ENCODE results near the gene GBP7.

The GBP7 gene

DNA sequence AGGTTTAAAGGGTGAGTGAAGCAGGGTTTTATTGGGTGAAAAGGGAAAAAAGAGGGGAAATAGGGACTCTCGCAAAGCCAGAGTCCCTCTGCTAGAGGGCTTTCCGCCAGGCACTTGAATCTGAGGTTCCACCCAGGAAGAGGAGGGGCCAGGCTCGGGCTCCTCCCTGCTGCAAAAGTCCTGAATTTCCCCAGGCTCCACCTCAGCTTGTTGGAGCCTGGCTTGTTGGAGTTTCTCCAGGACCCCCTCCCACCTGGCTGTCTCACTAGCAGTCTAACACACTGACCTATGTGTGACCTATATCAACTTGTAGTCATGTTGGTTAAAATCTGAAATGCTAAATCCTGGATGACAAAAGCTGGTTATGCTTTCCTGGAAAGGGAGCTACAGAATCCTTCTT, 75.4 kb downstream of the GBP7 start:
- no peaks in the 10 kb centered on the region for H3K27me3 ChIP-seq (ENCODE audit: control insufficient read depth, insufficient read depth, low read length)

DNA sequence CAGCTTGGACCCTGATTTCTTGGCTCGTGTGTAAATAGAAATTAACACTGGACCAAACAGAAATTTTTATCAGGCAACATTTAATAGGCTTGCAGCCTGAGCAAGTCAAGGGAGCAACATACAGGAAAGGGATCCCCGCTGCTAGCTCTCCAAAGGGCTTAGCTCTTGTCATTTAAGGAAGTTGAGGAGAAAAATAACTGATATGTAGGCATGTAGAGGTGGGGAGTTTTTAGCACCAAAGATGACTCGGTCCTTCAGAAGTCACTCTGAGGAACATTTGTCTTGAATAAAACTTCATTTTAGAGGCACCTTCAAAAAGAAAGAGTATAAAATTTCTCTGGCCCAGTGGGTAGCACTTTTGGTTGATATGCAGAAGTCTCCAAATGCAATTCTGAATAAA, 76.9 kb downstream of the GBP7 start:
- Histone ChIP-seq H3K36me3 (ENCODE audit: control insufficient read depth, insufficient read depth, low read length) (no peaks in the 10 kb centered on the region), H3K9ac (ENCODE audit: low read depth, low read length) (no peak overlapping the region), H3K27me3 (ENCODE audit: control insufficient read depth, insufficient read depth, low read length) (no peaks in the 10 kb centered on the region), H3K4me3 (ENCODE audit: low read depth, low read length) (no peak overlapping the region), H3K9me3 (ENCODE audit: control insufficient read depth, insufficient read depth, low read length) (no peaks in the 10 kb centered on the region), H3K4me1 (ENCODE audit: control insufficient read depth, insufficient read depth, low read length) (no peaks in the 10 kb centered on the region)

More for the DNA sequence above, 75.4 kb downstream of the GBP7 start:
- Histone ChIP-seq H3K9ac (ENCODE audit: low read depth, low read length) (no peak overlapping the region), H3K4me1 (ENCODE audit: control insufficient read depth, insufficient read depth, low read length) (peaks cover 3% of the 10 kb centered on the region), H3K4me3 (ENCODE audit: low read depth, low read length) (no peak overlapping the region), H3K36me3 (ENCODE audit: control insufficient read depth, insufficient read depth, low read length) (no peaks in the 10 kb centered on the region), H3K9me3 (ENCODE audit: control insufficient read depth, insufficient read depth, low read length) (no peaks in the 10 kb centered on the region)

DNA sequence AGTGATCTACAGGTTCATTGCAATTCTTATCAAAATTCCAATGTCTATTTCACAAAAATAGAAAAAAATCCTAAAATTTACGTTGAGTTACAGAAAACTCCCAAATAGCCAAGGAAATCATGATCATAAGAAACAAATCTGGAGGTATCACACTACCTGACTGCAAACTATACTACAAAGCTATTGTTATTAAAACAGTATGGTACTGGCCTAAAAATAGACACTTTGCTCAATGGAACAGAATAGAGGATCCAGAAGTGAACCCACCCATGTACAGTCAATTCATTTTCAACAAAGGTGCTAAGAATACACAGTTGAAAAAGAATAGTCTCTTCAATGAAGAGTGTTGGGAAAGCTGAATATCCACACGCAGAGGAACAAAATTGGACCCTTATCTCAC, 80.1 kb downstream of the GBP7 start:
- H3K27me3 ChIP-seq (ENCODE audit: control insufficient read depth, insufficient read depth, low read length), result no peaks in the 10 kb centered on the region
- H3K4me3 ChIP-seq (ENCODE audit: low read depth, low read length), result no peak overlapping the region
- H3K4me1 ChIP-seq (ENCODE audit: control insufficient read depth, insufficient read depth, low read length), result no peaks in the 10 kb centered on the region
- no peaks in the 10 kb centered on the region for H3K9me3 ChIP-seq (ENCODE audit: control insufficient read depth, insufficient read depth, low read length)
- no peaks in the 10 kb centered on the region for H3K36me3 ChIP-seq (ENCODE audit: control insufficient read depth, insufficient read depth, low read length)
- H3K9ac ChIP-seq (ENCODE audit: low read depth, low read length), result no peak overlapping the region

DNA sequence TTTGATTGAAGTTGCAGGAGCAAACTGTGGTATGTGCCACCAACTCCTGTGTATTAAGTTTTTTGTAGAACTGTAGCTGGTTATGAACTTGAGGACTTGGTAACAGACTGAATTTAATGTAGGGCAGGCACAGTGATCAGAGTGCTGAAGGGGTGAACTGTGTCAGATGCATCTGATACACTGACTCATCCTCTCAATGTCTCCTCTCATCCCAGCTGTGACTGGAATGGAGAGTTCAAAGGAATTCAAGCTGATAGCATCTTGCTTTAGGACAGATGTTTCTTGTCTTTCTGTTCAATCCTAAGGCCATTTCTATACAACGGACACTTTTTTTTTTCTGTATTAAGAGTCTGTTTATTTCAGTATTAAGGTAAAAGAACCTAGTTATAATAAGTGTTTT, 85.8 kb downstream of the GBP7 start:
- Histone ChIP-seq H3K9ac (ENCODE audit: low read depth, low read length) (no peak overlapping the region), H3K27me3 (ENCODE audit: control insufficient read depth, insufficient read depth, low read length) (no peaks in the 10 kb centered on the region), H3K4me1 (ENCODE audit: control insufficient read depth, insufficient read depth, low read length) (no peaks in the 10 kb centered on the region), H3K36me3 (ENCODE audit: control insufficient read depth, insufficient read depth, low read length) (no peaks in the 10 kb centered on the region), H3K9me3 (ENCODE audit: control insufficient read depth, insufficient read depth, low read length) (no peaks in the 10 kb centered on the region), H3K4me3 (ENCODE audit: low read depth, low read length) (no peak overlapping the region)

DNA sequence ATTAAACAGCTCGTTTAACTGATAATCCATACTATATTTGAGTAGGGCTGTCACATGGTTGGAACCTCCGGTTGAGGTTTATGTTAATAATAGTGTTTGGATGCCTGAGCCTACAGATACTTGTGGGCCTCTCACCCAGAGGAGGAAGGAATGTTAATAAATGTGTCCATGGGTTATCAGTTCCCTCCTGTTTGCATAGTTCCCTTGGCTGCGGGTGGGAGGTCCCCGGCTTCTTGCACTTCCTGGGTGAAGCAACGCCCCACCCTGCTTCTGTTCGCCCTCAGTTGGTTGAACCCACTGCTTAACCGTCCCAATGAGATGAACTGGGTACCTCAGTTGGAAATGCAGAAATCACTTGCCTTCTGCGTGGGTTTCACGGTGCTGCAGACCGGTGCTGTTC, 87.2 kb downstream of the GBP7 start:
- Histone ChIP-seq H3K4me3 (ENCODE audit: low read depth, low read length) (no peak overlapping the region), H3K36me3 (ENCODE audit: control insufficient read depth, insufficient read depth, low read length) (no peaks in the 10 kb centered on the region), H3K4me1 (ENCODE audit: control insufficient read depth, insufficient read depth, low read length) (no peaks in the 10 kb centered on the region), H3K27me3 (ENCODE audit: control insufficient read depth, insufficient read depth, low read length) (no peaks in the 10 kb centered on the region), H3K9ac (ENCODE audit: low read depth, low read length) (no peak overlapping the region), H3K9me3 (ENCODE audit: control insufficient read depth, insufficient read depth, low read length) (no peaks in the 10 kb centered on the region)

DNA sequence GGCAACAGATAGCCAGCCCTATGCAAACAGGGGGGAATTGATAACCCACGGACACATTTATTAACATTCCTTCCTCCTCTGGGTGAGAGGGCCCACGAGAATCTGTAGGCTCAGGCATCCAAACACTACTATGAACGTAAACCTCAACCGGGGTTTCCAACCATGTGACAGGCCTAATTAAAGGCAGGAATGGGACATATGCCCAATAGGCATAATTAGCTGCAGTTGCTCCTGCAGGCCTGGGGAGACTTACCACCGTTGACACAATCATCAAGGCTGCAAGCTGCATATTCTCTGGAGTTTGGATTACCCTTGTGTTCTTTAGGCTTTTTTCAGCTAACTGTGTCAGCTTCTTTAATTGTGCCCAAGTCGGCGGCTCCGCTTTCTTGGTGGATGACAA, 88.6 kb downstream of the GBP7 start:
- Histone ChIP-seq H3K4me3 (ENCODE audit: low read depth, low read length) (no peak overlapping the region), H3K36me3 (ENCODE audit: control insufficient read depth, insufficient read depth, low read length) (no peaks in the 10 kb centered on the region), H3K4me1 (ENCODE audit: control insufficient read depth, insufficient read depth, low read length) (no peaks in the 10 kb centered on the region), H3K9me3 (ENCODE audit: control insufficient read depth, insufficient read depth, low read length) (no peaks in the 10 kb centered on the region), H3K9ac (ENCODE audit: low read depth, low read length) (no peak overlapping the region), H3K27me3 (ENCODE audit: control insufficient read depth, insufficient read depth, low read length) (no peaks in the 10 kb centered on the region)

DNA sequence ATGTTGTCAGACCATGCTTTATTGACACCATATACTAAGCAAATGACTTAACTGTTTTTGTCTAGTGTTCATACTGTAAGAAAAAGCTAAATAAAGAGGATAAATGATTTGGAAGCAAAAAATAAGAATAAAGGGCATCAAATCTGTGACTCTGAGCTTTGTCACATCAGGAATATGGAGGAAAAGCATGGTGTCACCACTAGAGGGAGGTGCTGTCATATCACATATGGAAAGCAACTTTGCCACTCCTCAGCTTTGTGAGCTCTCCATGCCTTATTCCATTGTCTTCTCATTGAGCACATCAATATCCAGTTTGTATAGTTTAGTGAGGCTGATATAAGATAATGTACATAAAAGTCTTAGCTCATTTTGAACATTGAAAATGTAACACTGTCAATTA, 90.0 kb downstream of the GBP7 start:
- Histone ChIP-seq H3K36me3 (ENCODE audit: control insufficient read depth, insufficient read depth, low read length) (no peaks in the 10 kb centered on the region), H3K9me3 (ENCODE audit: control insufficient read depth, insufficient read depth, low read length) (no peaks in the 10 kb centered on the region), H3K27me3 (ENCODE audit: control insufficient read depth, insufficient read depth, low read length) (no peaks in the 10 kb centered on the region), H3K9ac (ENCODE audit: low read depth, low read length) (no peak overlapping the region), H3K4me1 (ENCODE audit: control insufficient read depth, insufficient read depth, low read length) (no peaks in the 10 kb centered on the region), H3K4me3 (ENCODE audit: low read depth, low read length) (no peak overlapping the region)
